ENCODE results near the gene ZNF622.

DNA sequence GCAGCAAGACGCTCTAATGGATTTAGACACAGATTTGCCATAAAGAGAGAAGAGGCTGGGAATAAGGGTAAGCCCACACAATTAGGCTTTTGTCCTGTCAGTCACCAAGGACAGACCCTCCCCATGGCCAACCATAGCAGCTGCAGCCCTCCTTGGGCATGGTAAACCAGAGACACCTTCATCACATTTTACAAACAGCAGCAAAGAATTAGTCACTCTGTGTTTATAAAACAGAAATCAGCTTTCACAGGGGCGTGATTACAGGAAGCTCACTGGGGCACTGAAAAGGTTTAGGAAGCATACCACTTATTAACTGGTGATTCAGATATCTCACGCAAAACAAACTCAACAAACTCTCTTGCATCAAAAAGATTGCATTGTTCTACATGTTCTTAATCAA lies 37.3 kb upstream of the ZNF622 start:
- TF ChIP-seq FOSL1 (IDR thresholded peaks at IDR 0.05; ENCODE audit: low read depth) (no peak), POLR2A (IDR thresholded peaks at IDR 0.05; ENCODE audit: borderline replicate concordance, extremely low read depth, insufficient read depth, insufficient read length) (no peak), EZH2 (IDR thresholded peaks at IDR 0.05) (no peak), ZFX (IDR thresholded peaks at IDR 0.05) (no peak), POLR2AphosphoS5 (IDR thresholded peaks at IDR 0.05; ENCODE audit: low read depth, low read length) (no peak), RAD21 (IDR thresholded peaks at IDR 0.05; ENCODE audit: low read depth) (no peak), CEBPB (IDR thresholded peaks at IDR 0.05; ENCODE audit: low read depth) (no peak), EZH2phosphoT487 (IDR thresholded peaks at IDR 0.05; ENCODE audit: borderline replicate concordance) (no peak), SP1 (IDR thresholded peaks at IDR 0.05; ENCODE audit: low read depth) (no peak)
- TF ChIP-seq, protein P1, sequence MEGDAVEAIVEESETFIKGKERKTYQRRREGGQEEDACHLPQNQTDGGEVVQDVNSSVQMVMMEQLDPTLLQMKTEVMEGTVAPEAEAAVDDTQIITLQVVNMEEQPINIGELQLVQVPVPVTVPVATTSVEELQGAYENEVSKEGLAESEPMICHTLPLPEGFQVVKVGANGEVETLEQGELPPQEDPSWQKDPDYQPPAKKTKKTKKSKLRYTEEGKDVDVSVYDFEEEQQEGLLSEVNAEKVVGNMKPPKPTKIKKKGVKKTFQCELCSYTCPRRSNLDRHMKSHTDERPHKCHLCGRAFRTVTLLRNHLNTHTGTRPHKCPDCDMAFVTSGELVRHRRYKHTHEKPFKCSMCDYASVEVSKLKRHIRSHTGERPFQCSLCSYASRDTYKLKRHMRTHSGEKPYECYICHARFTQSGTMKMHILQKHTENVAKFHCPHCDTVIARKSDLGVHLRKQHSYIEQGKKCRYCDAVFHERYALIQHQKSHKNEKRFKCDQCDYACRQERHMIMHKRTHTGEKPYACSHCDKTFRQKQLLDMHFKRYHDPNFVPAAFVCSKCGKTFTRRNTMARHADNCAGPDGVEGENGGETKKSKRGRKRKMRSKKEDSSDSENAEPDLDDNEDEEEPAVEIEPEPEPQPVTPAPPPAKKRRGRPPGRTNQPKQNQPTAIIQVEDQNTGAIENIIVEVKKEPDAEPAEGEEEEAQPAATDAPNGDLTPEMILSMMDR (IDR thresholded peaks at IDR 0.05 in 2 of 3, conservative IDR thresholded peaks at IDR 0.05 in 1 of 3; ENCODE audit: borderline replicate concordance in 1 of 3, insufficient read depth in 1 of 3, low read depth in 2 of 3, low read length in 2 of 3), result no peak
- TF ChIP-seq, protein P2, sequence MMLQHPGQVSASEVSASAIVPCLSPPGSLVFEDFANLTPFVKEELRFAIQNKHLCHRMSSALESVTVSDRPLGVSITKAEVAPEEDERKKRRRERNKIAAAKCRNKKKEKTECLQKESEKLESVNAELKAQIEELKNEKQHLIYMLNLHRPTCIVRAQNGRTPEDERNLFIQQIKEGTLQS (IDR thresholded peaks at IDR 0.05), result no peak
- TF ChIP-seq, protein P3, sequence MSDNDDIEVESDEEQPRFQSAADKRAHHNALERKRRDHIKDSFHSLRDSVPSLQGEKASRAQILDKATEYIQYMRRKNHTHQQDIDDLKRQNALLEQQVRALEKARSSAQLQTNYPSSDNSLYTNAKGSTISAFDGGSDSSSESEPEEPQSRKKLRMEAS (IDR thresholded peaks at IDR 0.05), result no peak
